HuH-7.5 (cell line): ENCODE data around the gene ZNF414.

Experiments used
- DNase-seq: peaks from one replicate; pipeline ENCODE4 v3.0.0; 2011; ENCODE audit warnings: low spot score

ZNF414 gene

DNA sequence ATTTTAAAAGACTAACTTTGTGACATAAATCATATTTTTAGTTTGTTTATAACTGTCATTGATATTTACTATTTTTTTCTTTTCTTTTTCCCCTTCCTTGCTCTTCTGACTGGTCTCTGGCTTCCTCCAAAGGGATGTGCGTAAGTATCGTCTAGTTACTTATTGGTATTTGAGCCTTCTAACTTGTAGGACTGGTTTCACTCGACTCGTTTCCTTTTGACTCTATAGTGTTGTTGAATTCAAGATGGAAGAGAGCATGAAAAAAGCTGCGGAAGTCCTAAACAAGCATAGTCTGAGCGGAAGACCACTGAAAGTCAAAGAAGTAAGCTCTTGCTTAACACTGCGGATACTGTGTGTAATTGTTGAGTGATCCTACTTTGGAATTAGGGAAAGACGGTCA lies 50.6 kb downstream of the ZNF414 start:
- no peak for DNase-seq

DNA sequence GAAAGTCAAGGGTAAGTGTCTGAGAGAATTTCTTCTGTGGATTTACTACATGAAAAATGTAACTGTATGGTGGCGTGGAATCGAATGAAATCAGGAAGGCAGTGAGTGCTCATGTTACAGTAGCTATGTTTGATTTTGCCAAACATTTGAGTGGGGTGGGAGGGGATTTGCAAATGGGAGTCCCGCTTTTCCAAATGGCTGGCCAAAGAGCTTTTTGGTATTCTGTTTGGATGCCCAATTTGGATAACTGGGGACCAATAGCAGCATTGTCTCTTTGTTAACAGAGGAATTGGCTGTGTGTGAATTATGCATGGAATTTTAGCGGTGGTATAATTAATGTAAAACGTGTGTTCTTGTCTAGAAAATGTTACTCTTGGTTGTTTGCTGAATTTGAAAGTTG lies 51.4 kb downstream of the ZNF414 start:
- DNase-seq = no peak

DNA sequence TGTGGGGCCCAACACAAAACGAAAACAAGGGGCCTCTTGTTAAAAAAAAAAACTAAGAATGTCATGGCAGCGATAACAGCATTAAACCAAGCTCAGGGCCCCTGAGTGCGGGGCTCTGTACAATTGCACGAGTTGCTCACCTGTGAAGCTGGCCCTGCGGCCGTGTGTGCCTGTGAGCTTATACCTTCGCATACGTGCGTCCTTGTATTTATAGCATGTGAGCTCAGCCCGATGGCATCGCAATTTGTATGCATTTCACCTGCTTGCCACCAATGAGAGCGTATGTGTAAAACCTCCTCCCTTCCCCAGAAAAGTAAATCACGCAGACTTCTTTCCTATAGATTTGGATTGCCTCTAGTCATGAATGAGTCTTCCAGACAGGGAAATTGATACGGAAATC lies 52.1 kb downstream of the ZNF414 start:
- no peak for DNase-seq

DNA sequence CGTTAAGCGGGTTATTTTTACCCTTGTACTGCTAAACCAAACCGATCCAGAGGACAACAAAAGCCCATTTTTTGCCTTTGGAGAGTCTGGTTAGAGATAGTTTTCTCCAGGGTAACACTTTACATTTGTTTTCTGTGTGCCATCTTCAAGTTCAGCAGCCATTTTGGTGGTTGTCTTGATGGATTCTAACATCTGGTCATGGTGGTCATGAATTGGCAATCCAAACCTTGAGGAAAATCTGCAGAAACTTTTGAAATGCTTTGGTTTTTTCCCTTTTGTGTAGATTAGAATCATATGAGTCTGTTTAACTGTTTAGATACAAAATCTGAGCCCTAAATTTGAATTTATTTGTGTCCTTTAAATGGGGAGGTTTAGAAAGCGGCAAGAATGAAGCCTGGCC lies 52.6 kb downstream of the ZNF414 start:
- DNase-seq = no peak

DNA sequence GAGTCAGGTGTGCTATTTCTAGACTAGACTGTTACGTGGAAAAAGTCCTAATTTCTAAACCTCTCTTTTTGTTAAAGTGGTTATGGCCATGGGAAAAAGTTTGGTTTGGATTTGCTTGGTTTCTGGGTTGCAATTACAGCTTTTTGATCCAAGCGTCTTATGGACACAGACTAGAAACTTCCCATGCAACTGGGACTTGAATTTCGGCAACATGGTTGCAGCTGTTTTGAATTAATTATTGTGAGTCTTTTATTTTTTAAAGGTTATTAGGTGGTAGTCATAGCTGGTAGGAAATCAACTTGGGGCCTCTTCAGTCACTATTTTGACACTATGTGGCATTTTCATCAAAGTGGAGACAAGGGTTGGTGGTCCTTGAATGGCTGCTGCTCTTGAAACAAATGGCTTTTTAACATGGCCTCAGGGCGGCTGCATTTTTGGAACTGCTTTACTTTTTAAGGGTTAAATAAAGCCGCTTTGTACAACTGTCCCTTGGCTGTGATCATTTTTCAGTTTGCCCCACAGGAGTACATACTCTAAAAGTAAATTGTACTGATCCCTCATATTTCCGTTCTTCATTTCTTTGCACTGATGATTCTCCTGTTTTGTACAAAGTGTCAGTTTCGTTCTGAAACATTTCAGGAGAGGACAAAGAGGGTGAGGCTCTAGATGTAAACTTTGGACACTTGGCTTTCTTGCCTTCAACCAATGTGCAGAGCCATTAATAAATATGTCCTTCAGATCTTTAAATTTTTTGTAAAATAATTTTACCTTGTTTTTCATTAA lies 53.3 kb downstream of the ZNF414 start:
- DNase-seq = no peak
